Endothelial cell of umbilical vein (primary cell): ENCODE measurements around the gene PARD6G.

Source experiments
- CTCF ChIP-seq, 2 donors: IDR thresholded peaks; 1 replicate in 1 of 2; 2 replicates in 1 of 2; pipeline ENCODE4 v1.5.1; 2011; ENCODE audit warnings: low read length in 2 of 2, mild to moderate bottlenecking in 2 of 2, moderate library complexity in 2 of 2, control low read depth in 1 of 2, inconsistent platforms in 1 of 2, low read depth in 1 of 2; ENCODE audit not compliant: insufficient read depth in 1 of 2; ENCODE audit errors: extremely low read depth in 1 of 2
- MYC ChIP-seq: IDR thresholded peaks from one replicate; pipeline ENCODE4 v1.6.1; 2011; ENCODE audit warnings: mild to moderate bottlenecking, low read depth, low read length
- POLR2A ChIP-seq: IDR thresholded peaks from 2 replicates; pipeline ENCODE4 v1.6.1; 2012; ENCODE audit warnings: low read depth, mild to moderate bottlenecking, control low read depth, low read length

- TF ChIP-seq CTCF (IDR thresholded peaks at IDR 0.05; ENCODE audit: extremely low read depth in 1 of 2, insufficient read depth in 1 of 2, low read depth in 1 of 2, low read length in 2 of 2) = no peak
- TF ChIP-seq POLR2A = no peak
- TF ChIP-seq MYC = no peak
These were observed 112.2 kb downstream of the PARD6G start for GRCh38 chr18:80135136-80135535.
